ENCODE measurements around the gene ACTL7A. TPM values are rescaled to one million over a fixed set of nuclear protein-coding genes. Genes with fewer than 3 reads are reported as not detected.

ACTL7A gene
- polyA plus RNA-seq, 1 donor (not counting 4 experiments of a cell fraction or from before 2014, with no cell fraction given) = not detected

GRCh38 chr9:108860764-108861163 is 1.3 kb upstream of the ACTL7A start:
- no peaks in the 10 kb centered on the region for H3K27me3 ChIP-seq (ENCODE audit: control insufficient read depth, extremely low read depth, insufficient read depth, low read length)
- no peak for FAIRE-seq
- dilution Hi-C loops (cut with MboI; ENCODE audit: extremely low pct_ligation_motif_present, low sequenced_read_pairs) = no loop called here

GRCh38 chr9:108861464-108861863 is 602 bp upstream of the ACTL7A start:
- no peak overlapping the region for H3K27ac ChIP-seq (ENCODE audit: control insufficient read depth, insufficient read depth, low read length)
- no peak overlapping the region for H3K9ac ChIP-seq (ENCODE audit: control insufficient read depth, extremely low read depth, insufficient read depth, low read length)
- H3K9me1 ChIP-seq (ENCODE audit: control insufficient read depth, extremely low read depth, insufficient read depth, low read length) = no peaks in the 10 kb centered on the region
- no peaks in the 10 kb centered on the region for H3K9me3 ChIP-seq (ENCODE audit: control insufficient read depth, low read depth, low read length)
- dilution Hi-C loops (cut with MboI; ENCODE audit: extremely low pct_ligation_motif_present, low sequenced_read_pairs) = no loop called here
- H3K36me3 ChIP-seq (ENCODE audit: control insufficient read depth in 2 of 2, extremely low read depth in 1 of 2, insufficient read depth in 2 of 2, low read length in 2 of 2) = no peaks in the 10 kb centered on the region
- no peak overlapping the region for H3K4me3 ChIP-seq (ENCODE audit: control insufficient read depth in 2 of 3, extremely low read depth in 1 of 3, insufficient read depth in 2 of 3, low read depth in 1 of 3, low read length in 3 of 3)
- TF ChIP-seq CTCF (optimal IDR thresholded peaks at IDR 0.05 in 1 of 3, IDR thresholded peaks at IDR 0.05 in 1 of 3, conservative IDR thresholded peaks at IDR 0.05 in 1 of 3; ENCODE audit: extremely low read depth in 1 of 3, insufficient read depth in 2 of 3, low read length in 3 of 3) = no peak
- H3K4me2 ChIP-seq (ENCODE audit: control insufficient read depth, extremely low read depth, insufficient read depth, low read depth, low read length) = no peak overlapping the region
- peaks cover 19% of the 10 kb centered on the region for H3K4me1 ChIP-seq (ENCODE audit: control insufficient read depth, extremely low read depth, insufficient read depth, low read length)
- H4K20me1 ChIP-seq (ENCODE audit: control insufficient read depth, extremely low read depth, insufficient read depth, low read length) = no peaks in the 10 kb centered on the region
- DNase-seq (ENCODE audit: low read depth, low spot score) (no peak), FAIRE-seq (peak; percentile 68)
- H2AFZ ChIP-seq (ENCODE audit: control insufficient read depth, low read length) = no peak overlapping the region
- no peaks in the 10 kb centered on the region for H3K27me3 ChIP-seq (ENCODE audit: control insufficient read depth, extremely low read depth, insufficient read depth, low read length)
- H3K79me2 ChIP-seq (ENCODE audit: control insufficient read depth, insufficient read depth, low read length) = no peaks in the 10 kb centered on the region

More at GRCh38 chr9:108860764-108861163, 1.3 kb upstream of the ACTL7A start:
- DNase-seq (ENCODE audit: low read depth, low spot score) = no peak
- Histone ChIP-seq H3K9me3 (ENCODE audit: control insufficient read depth, low read depth, low read length) (no peaks in the 10 kb centered on the region), H4K20me1 (ENCODE audit: control insufficient read depth, extremely low read depth, insufficient read depth, low read length) (no peaks in the 10 kb centered on the region), H3K4me2 (ENCODE audit: control insufficient read depth, extremely low read depth, insufficient read depth, low read depth, low read length) (no peak overlapping the region), H3K9ac (ENCODE audit: control insufficient read depth, extremely low read depth, insufficient read depth, low read length) (no peak overlapping the region), H3K79me2 (ENCODE audit: control insufficient read depth, insufficient read depth, low read length) (no peaks in the 10 kb centered on the region), H3K4me3 (ENCODE audit: control insufficient read depth in 2 of 3, extremely low read depth in 1 of 3, insufficient read depth in 2 of 3, low read depth in 1 of 3, low read length in 3 of 3) (no peak overlapping the region), H3K36me3 (ENCODE audit: control insufficient read depth in 2 of 2, extremely low read depth in 1 of 2, insufficient read depth in 2 of 2, low read length in 2 of 2) (no peaks in the 10 kb centered on the region), H3K27ac (ENCODE audit: control insufficient read depth, insufficient read depth, low read length) (no peak overlapping the region), H3K9me1 (ENCODE audit: control insufficient read depth, extremely low read depth, insufficient read depth, low read length) (no peaks in the 10 kb centered on the region), H3K4me1 (ENCODE audit: control insufficient read depth, extremely low read depth, insufficient read depth, low read length) (peaks cover 19% of the 10 kb centered on the region), H2AFZ (ENCODE audit: control insufficient read depth, low read length) (no peak overlapping the region)
- TF ChIP-seq CTCF (optimal IDR thresholded peaks at IDR 0.05 in 1 of 3, IDR thresholded peaks at IDR 0.05 in 1 of 3, conservative IDR thresholded peaks at IDR 0.05 in 1 of 3; ENCODE audit: extremely low read depth in 1 of 3, insufficient read depth in 2 of 3, low read length in 3 of 3) = no peak
- no peak for TF ChIP-seq EZH2 (IDR thresholded peaks at IDR 0.05; ENCODE audit: low read length)

All from keratinocyte (primary cell).